Coronary artery (tissue), 2 donors: ENCODE data around the gene KIF5A.

Experiments
- DNase-seq: peaks from one replicate; pipeline ENCODE4 v3.0.0-alpha.2; 2017; ENCODE audit warnings: low spot score
- H3K27ac ChIP-seq, 2 donors: fragments of 200-600 bp; sonication (generic); one replicate each; pipeline ENCODE4 v1.5.1; 2016 to 2019
- H3K4me3 ChIP-seq: fragments of 200-600 bp; sonication (generic); 2 replicates; pipeline ENCODE4 v1.5.1; 2016; ENCODE audit warnings: mild to moderate bottlenecking, moderate library complexity
- TF ChIP-seq, protein P1 (sequence below): fragments of 200-600 bp; sonication (generic); IDR thresholded peaks from one replicate; pipeline ENCODE4 v1.5.1; 2019; ENCODE audit warnings: antibody characterized with exemption

Gene KIF5A

GRCh38 chr12:57526477-57527126 lies 23.2 kb upstream of the KIF5A start:
- Histone ChIP-seq H3K4me3 (no peak overlapping the region), H3K27ac (no peak overlapping the region)
- no peak for DNase-seq
- TF ChIP-seq, protein P1, sequence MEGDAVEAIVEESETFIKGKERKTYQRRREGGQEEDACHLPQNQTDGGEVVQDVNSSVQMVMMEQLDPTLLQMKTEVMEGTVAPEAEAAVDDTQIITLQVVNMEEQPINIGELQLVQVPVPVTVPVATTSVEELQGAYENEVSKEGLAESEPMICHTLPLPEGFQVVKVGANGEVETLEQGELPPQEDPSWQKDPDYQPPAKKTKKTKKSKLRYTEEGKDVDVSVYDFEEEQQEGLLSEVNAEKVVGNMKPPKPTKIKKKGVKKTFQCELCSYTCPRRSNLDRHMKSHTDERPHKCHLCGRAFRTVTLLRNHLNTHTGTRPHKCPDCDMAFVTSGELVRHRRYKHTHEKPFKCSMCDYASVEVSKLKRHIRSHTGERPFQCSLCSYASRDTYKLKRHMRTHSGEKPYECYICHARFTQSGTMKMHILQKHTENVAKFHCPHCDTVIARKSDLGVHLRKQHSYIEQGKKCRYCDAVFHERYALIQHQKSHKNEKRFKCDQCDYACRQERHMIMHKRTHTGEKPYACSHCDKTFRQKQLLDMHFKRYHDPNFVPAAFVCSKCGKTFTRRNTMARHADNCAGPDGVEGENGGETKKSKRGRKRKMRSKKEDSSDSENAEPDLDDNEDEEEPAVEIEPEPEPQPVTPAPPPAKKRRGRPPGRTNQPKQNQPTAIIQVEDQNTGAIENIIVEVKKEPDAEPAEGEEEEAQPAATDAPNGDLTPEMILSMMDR: no peak

- TF ChIP-seq, protein P1: no peak
- Histone ChIP-seq H3K4me3 (no peak overlapping the region), H3K27ac (no peak overlapping the region)
- no peak for DNase-seq
Observed at GRCh38 chr12:57527184-57527583, 22.7 kb upstream of the KIF5A start.

GRCh38 chr12:57528176-57528575 lies 21.7 kb upstream of the KIF5A start:
- Histone ChIP-seq H3K27ac (no peak overlapping the region), H3K4me3 (no peak overlapping the region)
- TF ChIP-seq, protein P1: no peak
- no peak for DNase-seq

- DNase-seq: no peak
Observed at GRCh38 chr12:57528831-57529555, 20.9 kb upstream of the KIF5A start.

GRCh38 chr12:57529831-57530230 lies 20.0 kb upstream of the KIF5A start:
- no peak for DNase-seq

More at GRCh38 chr12:57528831-57529555, 20.9 kb upstream of the KIF5A start:
- TF ChIP-seq, protein P1: no peak
- H3K4me3 ChIP-seq: no peak overlapping the region
- no peak overlapping the region for H3K27ac ChIP-seq

GRCh38 chr12:57530396-57531142 lies 19.3 kb upstream of the KIF5A start:
- H3K4me3 ChIP-seq: no peak overlapping the region
- no peak for DNase-seq
- no peak overlapping the region for H3K27ac ChIP-seq
- TF ChIP-seq, protein P1: no peak

More at GRCh38 chr12:57529831-57530230, 20.0 kb upstream of the KIF5A start:
- H3K27ac ChIP-seq: no peak overlapping the region
- TF ChIP-seq, protein P1: no peak
- no peak overlapping the region for H3K4me3 ChIP-seq
